ENCODE data around the gene MICA.

- TF ChIP-seq POLR2A (IDR thresholded peaks at IDR 0.05): no peak
- TF ChIP-seq CTCF (IDR thresholded peaks at IDR 0.05): no peak
- no peak for TF ChIP-seq EP300 (IDR thresholded peaks at IDR 0.05)
- TF ChIP-seq POLR2AphosphoS5 (IDR thresholded peaks at IDR 0.05): no peak
These were observed 20.2 kb upstream of the MICA start for GRCh38 chr6:31383149-31383548.
